DOHH2 (cell line): ENCODE results near the gene DCST2.

Source experiments
- H3F3A ChIP-seq: fragments of 200-600 bp; sonication (generic), shearing (Covaris generic); 2 replicates; pipeline ENCODE4 v1.6.0; 2016; ENCODE audit warnings: antibody characterized with exemption, mild to moderate bottlenecking; ENCODE audit not compliant: control insufficient read depth, insufficient read depth
- H3K27ac ChIP-seq: fragments of 200-600 bp; sonication (generic); 2 replicates; pipeline ENCODE4 v1.5.1; 2014; ENCODE audit warnings: low read depth, mild to moderate bottlenecking, low read length, moderate library complexity
- H3K27me3 ChIP-seq: fragments of 200-600 bp; sonication (generic); 2 replicates; pipeline ENCODE4 v1.6.1; 2014; ENCODE audit warnings: mild to moderate bottlenecking, low read length, mixed read lengths; ENCODE audit not compliant: control insufficient read depth
- H3K36me3 ChIP-seq: fragments of 200-600 bp; sonication (generic); 2 replicates; pipeline ENCODE4 v1.6.1; 2014; ENCODE audit warnings: mild to moderate bottlenecking, low read length, moderate library complexity, mixed read lengths; ENCODE audit not compliant: control insufficient read depth
- H3K4me1 ChIP-seq: fragments of 200-600 bp; sonication (generic); 2 replicates; pipeline ENCODE4 v1.6.1; 2014; ENCODE audit warnings: mild to moderate bottlenecking, low read length, mixed read lengths; ENCODE audit not compliant: control insufficient read depth
- H3K4me2 ChIP-seq: fragments of 200-600 bp; sonication (generic); 2 replicates; pipeline ENCODE4 v1.6.0; 2014; ENCODE audit warnings: mild to moderate bottlenecking, low read length, moderate library complexity
- H3K4me3 ChIP-seq: fragments of 200-600 bp; sonication (generic); 2 replicates; pipeline ENCODE4 v1.5.1; 2014; ENCODE audit warnings: mild to moderate bottlenecking, low read length, mixed read lengths
- H3K79me2 ChIP-seq: fragments of 200-600 bp; sonication (generic); 2 replicates; pipeline ENCODE4 v1.6.1; 2014; ENCODE audit warnings: mild to moderate bottlenecking, low read length, mixed read lengths; ENCODE audit not compliant: control insufficient read depth
- H3K9me2 ChIP-seq: fragments of 200-600 bp; sonication (generic); replicated peaks from 2 replicates; pipeline ENCODE4 v1.6.1; 2014; ENCODE audit warnings: mild to moderate bottlenecking, low read length, mixed read lengths; ENCODE audit not compliant: control insufficient read depth
- H3K9me3 ChIP-seq: fragments of 200-600 bp; sonication (generic); 2 replicates; pipeline ENCODE4 v1.6.1; 2014; ENCODE audit warnings: antibody characterized with exemption, low read length, mixed read lengths; ENCODE audit not compliant: control insufficient read depth, insufficient read depth
- H4K20me1 ChIP-seq: fragments of 200-600 bp; sonication (generic); 2 replicates; pipeline ENCODE4 v1.6.0; 2014; ENCODE audit warnings: low read depth, mild to moderate bottlenecking, antibody characterized with exemption, low read length, moderate library complexity; ENCODE audit not compliant: control insufficient read depth, insufficient read depth
- EZH2phosphoT487 ChIP-seq: fragments of 200-600 bp; sonication (generic); IDR thresholded peaks from 2 replicates; pipeline ENCODE4 v1.6.1; 2017; ENCODE audit warnings: borderline replicate concordance, mild to moderate bottlenecking, antibody characterized with exemption, low read length, moderate library complexity, mixed read lengths
- TF ChIP-seq, protein P1 (sequence below): fragments of 200-600 bp; sonication (generic); IDR thresholded peaks from one replicate; pipeline ENCODE4 v1.5.1; 2014; ENCODE audit warnings: antibody characterized with exemption, mild to moderate bottlenecking, low read depth, low read length; ENCODE audit not compliant: poor library complexity, severe bottlenecking

Gene DCST2

DNA sequence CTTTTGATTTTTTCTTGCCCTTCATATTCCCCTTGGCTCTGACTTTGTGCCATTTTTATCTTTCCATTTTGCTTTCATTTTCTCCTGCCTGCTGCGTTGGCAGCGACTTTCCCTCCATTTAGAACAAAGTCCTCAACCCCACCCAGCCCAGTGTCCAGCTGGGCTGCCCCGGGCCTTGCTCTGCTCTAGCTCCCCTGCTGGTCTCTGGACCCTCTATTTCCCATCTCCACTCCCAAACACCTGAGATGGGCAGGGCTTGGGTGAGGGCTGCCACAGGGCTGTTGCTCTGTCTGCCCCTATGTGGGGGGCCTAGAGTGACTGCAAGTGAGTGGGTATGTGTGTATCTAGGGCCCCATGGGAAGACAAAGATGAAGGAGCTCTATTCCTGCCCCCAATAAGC lies 10.2 kb upstream of the DCST2 start:
- Histone ChIP-seq H3K9me2 (no peaks in the 10 kb centered on the region), H3K4me2 (no peak overlapping the region), H3K27ac (no peak overlapping the region), H4K20me1 (no peaks in the 10 kb centered on the region), H3K79me2 (no peaks in the 10 kb centered on the region), H3K9me3 (no peaks in the 10 kb centered on the region), H3K36me3 (no peaks in the 10 kb centered on the region), H3F3A (no peaks in the 10 kb centered on the region), H3K27me3 (peaks cover 20% of the 10 kb centered on the region), H3K4me1 (peaks cover 3% of the 10 kb centered on the region), H3K4me3 (no peak overlapping the region)
- TF ChIP-seq, protein P1, sequence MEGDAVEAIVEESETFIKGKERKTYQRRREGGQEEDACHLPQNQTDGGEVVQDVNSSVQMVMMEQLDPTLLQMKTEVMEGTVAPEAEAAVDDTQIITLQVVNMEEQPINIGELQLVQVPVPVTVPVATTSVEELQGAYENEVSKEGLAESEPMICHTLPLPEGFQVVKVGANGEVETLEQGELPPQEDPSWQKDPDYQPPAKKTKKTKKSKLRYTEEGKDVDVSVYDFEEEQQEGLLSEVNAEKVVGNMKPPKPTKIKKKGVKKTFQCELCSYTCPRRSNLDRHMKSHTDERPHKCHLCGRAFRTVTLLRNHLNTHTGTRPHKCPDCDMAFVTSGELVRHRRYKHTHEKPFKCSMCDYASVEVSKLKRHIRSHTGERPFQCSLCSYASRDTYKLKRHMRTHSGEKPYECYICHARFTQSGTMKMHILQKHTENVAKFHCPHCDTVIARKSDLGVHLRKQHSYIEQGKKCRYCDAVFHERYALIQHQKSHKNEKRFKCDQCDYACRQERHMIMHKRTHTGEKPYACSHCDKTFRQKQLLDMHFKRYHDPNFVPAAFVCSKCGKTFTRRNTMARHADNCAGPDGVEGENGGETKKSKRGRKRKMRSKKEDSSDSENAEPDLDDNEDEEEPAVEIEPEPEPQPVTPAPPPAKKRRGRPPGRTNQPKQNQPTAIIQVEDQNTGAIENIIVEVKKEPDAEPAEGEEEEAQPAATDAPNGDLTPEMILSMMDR, result no peak
- TF ChIP-seq EZH2phosphoT487, result no peak

DNA sequence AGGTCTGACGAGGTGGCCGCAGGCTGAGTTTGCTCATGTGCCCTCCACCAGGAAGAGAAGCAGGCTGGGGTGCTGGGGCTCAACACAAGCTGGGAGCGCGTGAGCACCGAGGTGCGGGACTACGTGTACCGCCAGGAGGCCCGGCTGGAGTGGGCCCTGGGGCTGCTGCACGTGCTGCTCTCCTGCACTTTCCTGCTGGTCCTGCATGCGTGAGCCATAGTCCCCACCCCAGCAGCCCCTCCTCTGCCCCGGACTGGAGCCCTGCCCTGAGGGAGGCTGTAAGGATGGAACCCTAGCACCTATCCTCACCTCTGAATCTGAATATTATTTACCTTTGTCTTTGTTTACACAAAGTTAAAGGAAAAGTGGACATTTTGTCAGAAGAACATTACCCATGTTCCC lies 9.7 kb upstream of the DCST2 start:
- Histone ChIP-seq H3F3A (no peaks in the 10 kb centered on the region), H3K36me3 (no peaks in the 10 kb centered on the region), H3K4me3 (no peak overlapping the region), H3K27ac (no peak overlapping the region), H3K79me2 (no peaks in the 10 kb centered on the region), H4K20me1 (no peaks in the 10 kb centered on the region), H3K9me2 (no peaks in the 10 kb centered on the region), H3K4me1 (peaks cover 3% of the 10 kb centered on the region), H3K9me3 (no peaks in the 10 kb centered on the region), H3K4me2 (no peak overlapping the region), H3K27me3 (peaks cover 25% of the 10 kb centered on the region)
- TF ChIP-seq EZH2phosphoT487, result no peak
- TF ChIP-seq, protein P1, result no peak

DNA sequence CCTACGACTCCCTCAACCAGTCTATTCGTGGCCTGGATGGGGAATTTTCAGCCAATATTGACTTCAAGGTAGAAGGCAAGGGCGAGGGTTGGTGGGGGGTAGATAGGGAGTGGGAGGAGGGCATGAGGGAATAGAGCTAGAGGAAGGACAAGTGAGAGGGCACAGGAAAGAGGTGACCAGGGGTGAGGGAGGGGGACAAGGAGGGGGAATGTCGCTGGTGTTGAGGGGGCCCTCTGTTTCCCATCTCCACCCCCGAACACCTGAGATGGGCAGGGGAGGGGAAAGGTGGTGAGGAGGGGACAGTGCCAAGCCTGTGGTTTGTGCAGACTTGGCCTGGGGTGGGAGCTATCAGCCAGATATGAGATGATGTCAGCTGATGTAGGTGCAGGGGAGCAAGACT lies 9.2 kb upstream of the DCST2 start:
- H3K36me3 ChIP-seq, result no peaks in the 10 kb centered on the region
- no peak for TF ChIP-seq EZH2phosphoT487
- TF ChIP-seq, protein P1, result no peak
- peaks cover 3% of the 10 kb centered on the region for H3K4me1 ChIP-seq
- H3F3A ChIP-seq, result no peaks in the 10 kb centered on the region
- H3K9me2 ChIP-seq, result no peaks in the 10 kb centered on the region
- H3K27me3 ChIP-seq, result peaks cover 30% of the 10 kb centered on the region
- no peak overlapping the region for H3K4me2 ChIP-seq
- H3K27ac ChIP-seq, result no peak overlapping the region
- no peaks in the 10 kb centered on the region for H3K9me3 ChIP-seq
- H4K20me1 ChIP-seq, result no peaks in the 10 kb centered on the region
- H3K79me2 ChIP-seq, result no peaks in the 10 kb centered on the region
- H3K4me3 ChIP-seq, result no peak overlapping the region
